Neural crest cell (in vitro differentiated cells): ENCODE results near the gene CDK19. TPM values are rescaled to one million over a fixed set of nuclear protein-coding genes. Genes with fewer than 3 reads are reported as not detected.

Experiments
- DNase-seq: peaks from one replicate; pipeline ENCODE4 v3.0.0; 2021; ENCODE audit warnings: low read depth, mixed read lengths, low spot score
- H3K27ac Mint-ChIP-seq: one replicate; pipeline ENCODE4 v1.8.0; 2021; ENCODE audit warnings: mild to moderate bottlenecking, mixed read lengths; ENCODE audit not compliant: unreplicated experiment
- H3K27me3 Mint-ChIP-seq: 2 replicates; pipeline ENCODE4 v1.8.0; 2021; ENCODE audit warnings: low read depth, mild to moderate bottlenecking, mixed read lengths
- H3K36me3 Mint-ChIP-seq: 2 replicates; pipeline ENCODE4 v1.8.0; 2021; ENCODE audit warnings: low read depth, mild to moderate bottlenecking, mixed read lengths
- H3K4me1 Mint-ChIP-seq: 2 replicates; pipeline ENCODE4 v1.8.0; 2021; ENCODE audit warnings: mixed read lengths
- H3K4me3 Mint-ChIP-seq: one replicate; pipeline ENCODE4 v1.8.0; 2021; ENCODE audit warnings: mild to moderate bottlenecking, mixed read lengths
- H3K9me3 Mint-ChIP-seq: 2 replicates; pipeline ENCODE4 v1.8.0; 2021; ENCODE audit warnings: mixed read lengths
- total RNA-seq: library from RNA; stranded (reverse); gene quantifications from 2 replicates; pipeline ENCODE4 v1.2.1, GENCODE V29; 2021
- TF ChIP-seq, protein P1 (sequence below): fragments of 200-600 bp; sonication (generic); conservative IDR thresholded peaks from 2 replicates; pipeline ENCODE4 v1.5.0; 2021; ENCODE audit warnings: antibody characterized with exemption, mild to moderate bottlenecking

Gene CDK19
- total RNA-seq, 1 donor from 2014 or later: 24.4 TPM

DNA sequence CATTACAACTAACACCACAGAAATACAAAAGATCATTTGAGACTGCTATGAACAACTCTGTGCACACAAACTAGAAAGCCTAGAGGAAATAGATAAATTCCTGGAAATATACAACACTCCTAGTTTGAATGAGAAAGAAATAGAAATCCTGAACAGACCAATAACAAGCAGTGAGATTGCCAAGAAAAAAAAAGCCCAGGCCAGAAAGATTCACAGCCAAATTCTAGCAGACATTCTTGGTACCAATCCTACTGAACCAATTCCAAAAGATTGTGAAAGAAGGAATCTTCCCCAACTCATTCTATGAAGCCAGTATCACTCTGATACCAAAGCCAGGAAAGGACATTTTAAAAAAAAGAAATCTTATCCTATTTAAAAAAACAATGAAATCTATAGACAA lies 7.0 kb upstream of the CDK19 start:
- H3K4me3 Mint-ChIP-seq: no peak overlapping the region
- TF ChIP-seq, protein P1, sequence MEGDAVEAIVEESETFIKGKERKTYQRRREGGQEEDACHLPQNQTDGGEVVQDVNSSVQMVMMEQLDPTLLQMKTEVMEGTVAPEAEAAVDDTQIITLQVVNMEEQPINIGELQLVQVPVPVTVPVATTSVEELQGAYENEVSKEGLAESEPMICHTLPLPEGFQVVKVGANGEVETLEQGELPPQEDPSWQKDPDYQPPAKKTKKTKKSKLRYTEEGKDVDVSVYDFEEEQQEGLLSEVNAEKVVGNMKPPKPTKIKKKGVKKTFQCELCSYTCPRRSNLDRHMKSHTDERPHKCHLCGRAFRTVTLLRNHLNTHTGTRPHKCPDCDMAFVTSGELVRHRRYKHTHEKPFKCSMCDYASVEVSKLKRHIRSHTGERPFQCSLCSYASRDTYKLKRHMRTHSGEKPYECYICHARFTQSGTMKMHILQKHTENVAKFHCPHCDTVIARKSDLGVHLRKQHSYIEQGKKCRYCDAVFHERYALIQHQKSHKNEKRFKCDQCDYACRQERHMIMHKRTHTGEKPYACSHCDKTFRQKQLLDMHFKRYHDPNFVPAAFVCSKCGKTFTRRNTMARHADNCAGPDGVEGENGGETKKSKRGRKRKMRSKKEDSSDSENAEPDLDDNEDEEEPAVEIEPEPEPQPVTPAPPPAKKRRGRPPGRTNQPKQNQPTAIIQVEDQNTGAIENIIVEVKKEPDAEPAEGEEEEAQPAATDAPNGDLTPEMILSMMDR: no peak
- H3K36me3 Mint-ChIP-seq: no peaks in the 10 kb centered on the region
- no peaks in the 10 kb centered on the region for H3K9me3 Mint-ChIP-seq
- no peaks in the 10 kb centered on the region for H3K27me3 Mint-ChIP-seq
- H3K4me1 Mint-ChIP-seq: no peaks in the 10 kb centered on the region
- no peak for DNase-seq
- no peak overlapping the region for H3K27ac Mint-ChIP-seq

DNA sequence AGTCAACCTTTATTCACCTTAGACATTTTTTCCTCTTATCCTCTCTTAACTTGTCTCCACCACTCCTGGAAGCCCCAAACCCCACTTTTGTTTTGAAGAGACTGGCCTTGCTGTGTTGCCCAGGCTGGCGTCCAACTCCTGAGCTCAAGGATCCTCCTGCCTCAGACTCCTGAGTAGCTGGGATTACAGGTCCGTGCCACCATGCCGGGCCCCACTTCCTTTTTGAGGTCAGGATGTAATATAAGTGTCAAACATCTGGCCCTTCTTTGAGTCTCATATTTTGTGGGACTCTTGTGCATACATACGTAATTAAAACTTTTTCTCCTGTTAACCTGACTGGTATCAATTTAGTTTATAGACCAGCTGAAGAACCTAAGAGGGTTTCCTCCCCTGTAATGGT lies 1.4 kb upstream of the CDK19 start:
- no peaks in the 10 kb centered on the region for H3K36me3 Mint-ChIP-seq
- H3K9me3 Mint-ChIP-seq: no peaks in the 10 kb centered on the region
- H3K27me3 Mint-ChIP-seq: no peaks in the 10 kb centered on the region
- H3K4me1 Mint-ChIP-seq: peaks cover 31% of the 10 kb centered on the region
- TF ChIP-seq, protein P1: no peak
- H3K4me3 Mint-ChIP-seq: peak overlapping the region; percentile 100
- peak overlapping the region; percentile 94 for H3K27ac Mint-ChIP-seq
- no peak for DNase-seq

DNA sequence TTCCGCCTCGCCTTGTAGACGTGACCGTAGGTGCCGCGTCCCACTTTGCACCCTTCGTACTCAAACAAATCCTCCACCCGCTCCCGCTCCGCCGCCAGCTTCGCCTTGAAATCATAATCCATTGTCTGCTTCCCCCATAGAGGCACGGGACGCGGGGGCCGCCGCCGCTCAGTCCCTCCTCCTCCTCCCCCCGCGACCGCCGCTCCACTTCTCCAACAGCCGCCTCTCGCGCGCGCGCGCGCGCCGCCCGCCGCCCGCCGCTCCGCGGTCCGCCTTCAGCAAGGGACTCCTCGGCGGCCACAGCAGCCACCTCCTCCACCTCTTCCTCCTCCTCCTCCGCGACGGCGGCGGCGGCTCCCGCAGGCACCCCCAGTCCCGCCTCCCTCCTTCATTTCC lies 256 bp downstream of the CDK19 start:
- Mint-ChIP-seq H3K27me3 (no peaks in the 10 kb centered on the region), H3K4me3 (peak overlapping the region; percentile 100), H3K27ac (peak overlapping the region; percentile 100), H3K4me1 (peaks cover 31% of the 10 kb centered on the region), H3K9me3 (peaks cover 2% of the 10 kb centered on the region), H3K36me3 (peaks cover 7% of the 10 kb centered on the region)
- TF ChIP-seq, protein P1: no peak
- no peak for DNase-seq

DNA sequence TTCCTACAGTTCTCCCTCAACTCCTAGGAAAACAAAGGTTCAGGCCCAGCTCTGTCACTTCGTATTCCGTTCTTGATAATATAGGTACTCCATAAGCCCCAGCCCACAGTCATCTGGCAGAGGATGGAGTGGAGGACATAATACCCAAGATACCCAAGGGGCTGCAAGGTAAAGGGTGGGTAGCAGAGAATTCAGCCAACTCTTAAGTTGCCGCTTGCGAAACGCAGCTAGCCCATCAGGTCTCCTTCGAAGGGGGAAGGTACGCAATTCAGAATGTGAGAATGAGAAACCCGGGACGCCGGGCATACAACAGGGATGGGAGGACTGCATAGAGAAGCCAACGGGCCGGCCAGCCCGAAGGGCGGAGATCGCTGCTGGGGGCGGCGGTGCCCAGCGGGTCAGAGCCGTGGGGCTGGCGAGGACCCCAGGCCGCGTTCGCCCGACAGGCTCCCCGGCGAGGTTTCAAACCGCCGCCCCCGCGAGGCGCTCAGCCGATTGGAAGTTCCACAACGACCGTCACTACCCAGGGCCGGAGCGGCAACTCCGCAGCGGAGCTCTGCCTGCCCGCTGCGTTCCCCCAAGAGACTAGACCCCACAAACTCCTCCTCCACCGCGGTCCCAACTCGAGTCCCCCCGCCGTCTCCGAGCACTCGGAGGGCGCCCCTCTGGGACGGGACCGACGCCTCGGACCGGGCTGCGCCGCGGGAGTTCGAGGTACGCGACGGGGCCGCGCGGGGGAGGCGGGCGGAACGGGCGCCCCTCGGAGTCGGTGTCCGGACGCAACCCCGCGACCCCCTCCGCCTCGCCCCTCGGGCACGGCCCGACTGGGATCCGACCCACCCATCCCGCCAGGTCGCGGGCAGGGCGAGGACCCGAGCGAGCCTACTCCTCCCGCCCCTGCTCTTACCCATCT lies 911 bp downstream of the CDK19 start:
- Mint-ChIP-seq H3K27ac (peak overlapping the region; percentile 100), H3K4me3 (peak overlapping the region; percentile 100), H3K9me3 (peaks cover 6% of the 10 kb centered on the region), H3K27me3 (no peaks in the 10 kb centered on the region), H3K36me3 (peaks cover 12% of the 10 kb centered on the region), H3K4me1 (peaks cover 31% of the 10 kb centered on the region)
- peak; percentile 43 for DNase-seq
- TF ChIP-seq, protein P1: no peak

DNA sequence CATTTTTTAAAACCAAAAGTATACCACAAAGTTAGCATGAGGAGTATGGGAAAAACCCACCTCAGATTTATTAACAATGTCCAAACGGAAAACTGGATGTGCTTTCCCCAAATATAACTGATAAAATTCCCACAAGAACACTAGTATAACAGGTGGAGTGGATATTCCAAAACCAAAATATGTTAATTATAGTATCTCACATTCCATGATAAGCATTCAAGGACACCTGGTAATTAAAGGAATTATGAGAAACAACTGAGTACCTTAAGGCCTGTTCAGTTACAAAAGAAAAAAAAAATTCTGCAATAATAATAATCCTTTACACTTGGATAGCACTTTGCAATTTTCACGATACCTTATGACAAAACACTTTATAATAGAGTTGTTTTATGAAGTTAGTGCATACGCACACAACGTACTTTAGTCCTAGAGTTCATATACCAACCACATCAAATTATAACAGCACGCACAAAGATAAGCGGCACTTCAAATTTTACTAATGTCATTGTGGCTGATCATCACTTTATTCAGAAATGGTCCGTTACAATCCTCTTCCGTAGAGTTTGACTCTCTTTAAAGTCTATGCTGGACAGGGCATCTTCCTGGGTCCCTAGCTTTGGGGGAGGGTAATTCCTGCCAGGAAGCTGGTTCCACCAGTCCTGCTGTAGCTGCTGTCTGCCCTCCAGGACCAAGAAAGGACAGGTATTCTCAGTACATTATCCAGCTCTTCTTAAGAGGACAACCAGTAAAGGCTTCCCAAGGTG lies 1.7 kb downstream of the CDK19 start:
- peak overlapping the region; percentile 94 for H3K27ac Mint-ChIP-seq
- peak overlapping the region; percentile 100 for H3K4me3 Mint-ChIP-seq
- no peaks in the 10 kb centered on the region for H3K27me3 Mint-ChIP-seq
- peaks cover 12% of the 10 kb centered on the region for H3K36me3 Mint-ChIP-seq
- peaks cover 31% of the 10 kb centered on the region for H3K4me1 Mint-ChIP-seq
- TF ChIP-seq, protein P1: no peak
- DNase-seq: no peak
- peaks cover 6% of the 10 kb centered on the region for H3K9me3 Mint-ChIP-seq
